GM21576 (cell line): ENCODE measurements around the gene TEK.

ENCODE experiments used
- ATAC-seq: cut with Tn5 transposase; IDR thresholded peaks from one replicate; pipeline ENCODE4 v1.9.1; 2021; ENCODE audit warnings: mild to moderate bottlenecking, moderate library complexity; ENCODE audit not compliant: unreplicated experiment

Gene TEK

DNA sequence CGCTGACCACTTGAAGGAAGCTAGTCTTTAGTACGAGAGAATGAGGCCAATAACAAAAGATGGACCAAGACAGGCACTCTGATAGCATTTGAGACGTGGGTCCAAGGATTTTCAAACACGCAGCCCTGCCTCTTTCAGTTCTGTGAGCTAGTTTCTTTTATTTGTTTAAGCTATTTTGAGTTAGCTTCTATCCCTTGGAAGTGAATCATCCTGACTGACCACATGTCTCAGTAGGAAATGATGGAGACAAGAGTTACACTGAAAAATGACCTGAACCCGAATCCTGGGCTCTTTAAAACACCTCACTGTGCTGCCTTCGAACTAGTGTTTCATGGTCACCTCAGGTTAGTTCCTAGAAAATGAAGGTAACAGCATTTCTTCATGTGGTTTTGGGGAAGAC lies 9.9 kb downstream of the TEK start:
- ATAC-seq, result no peak

- ATAC-seq, result no peak
Measured at GRCh38 chr9:27124151-27124550, 15.1 kb downstream of the TEK start.

- no peak for ATAC-seq
Measured at GRCh38 chr9:27125030-27125429, 16.0 kb downstream of the TEK start.

GRCh38 chr9:27125936-27126335 lies 16.9 kb downstream of the TEK start:
- no peak for ATAC-seq

- ATAC-seq, result no peak
Measured at GRCh38 chr9:27126670-27127069, 17.6 kb downstream of the TEK start.

DNA sequence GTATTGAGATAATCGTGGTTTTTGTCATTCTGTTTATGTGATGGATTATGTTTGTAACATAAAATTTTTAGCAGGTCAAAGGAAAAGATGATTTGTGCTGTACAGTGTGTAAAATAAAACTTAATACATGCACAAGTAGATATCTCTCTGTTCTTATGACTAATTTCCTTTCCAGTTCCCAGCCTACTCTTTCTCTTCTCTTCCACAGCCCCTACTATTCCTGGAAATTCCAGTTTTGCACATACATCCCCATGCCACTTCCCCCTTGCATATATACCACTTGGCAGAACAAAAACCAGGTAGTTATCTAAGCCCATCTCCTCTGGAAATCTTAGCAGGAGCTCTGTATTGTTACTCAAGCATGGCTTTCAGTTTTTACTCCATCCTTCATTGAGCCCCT lies 20.2 kb downstream of the TEK start:
- no peak for ATAC-seq

- ATAC-seq, result no peak
Measured at GRCh38 chr9:27131731-27132130, 22.7 kb downstream of the TEK start.

DNA sequence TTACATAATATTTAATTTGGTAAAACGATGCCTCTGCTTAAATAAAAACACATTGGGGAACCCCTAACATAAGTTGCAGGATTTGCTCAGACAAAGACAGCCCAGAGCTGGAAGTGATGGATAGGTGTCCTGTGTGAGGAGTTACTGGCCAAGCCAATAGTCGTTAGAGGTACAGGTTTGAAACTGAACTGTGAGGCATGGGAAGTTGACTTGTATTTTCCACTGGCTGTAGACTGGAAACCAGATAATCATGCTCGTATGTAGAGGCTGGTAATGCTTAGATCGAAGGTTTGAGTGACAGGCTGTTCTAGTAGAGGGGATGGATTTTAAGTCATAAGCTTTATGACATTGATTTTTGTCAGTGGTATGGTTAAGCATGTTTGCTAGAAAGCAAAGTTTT lies 24.8 kb downstream of the TEK start:
- no peak for ATAC-seq

DNA sequence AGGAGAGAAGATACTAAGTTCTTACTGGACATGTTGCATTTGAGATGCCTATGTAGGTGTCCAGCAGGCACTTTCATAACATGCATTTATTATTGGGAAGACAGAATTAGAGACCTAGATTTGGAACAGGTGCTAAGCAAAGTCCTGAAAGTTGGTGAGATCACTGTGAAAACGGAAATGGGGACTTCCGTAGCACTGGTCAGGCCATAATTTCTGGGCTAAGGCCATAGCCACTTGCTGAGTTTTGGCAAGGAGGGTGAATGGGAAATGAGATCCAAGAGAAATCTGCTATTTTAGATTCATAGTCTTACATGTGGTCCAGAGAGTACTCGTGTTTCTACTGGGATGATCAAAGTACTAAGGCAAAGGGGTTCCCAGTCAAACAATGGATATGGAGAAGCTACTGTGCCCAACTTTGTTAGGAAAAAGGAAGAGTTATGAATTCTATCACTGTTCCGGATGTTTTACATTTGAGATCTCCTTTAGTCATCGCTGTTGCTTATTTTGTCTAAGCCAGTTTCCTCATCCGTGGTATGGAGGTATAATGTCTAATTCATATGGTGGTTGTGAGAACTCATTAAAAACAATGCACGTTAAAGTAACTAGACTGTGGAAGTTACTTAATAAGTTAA lies 33.4 kb downstream of the TEK start:
- no peak for ATAC-seq

DNA sequence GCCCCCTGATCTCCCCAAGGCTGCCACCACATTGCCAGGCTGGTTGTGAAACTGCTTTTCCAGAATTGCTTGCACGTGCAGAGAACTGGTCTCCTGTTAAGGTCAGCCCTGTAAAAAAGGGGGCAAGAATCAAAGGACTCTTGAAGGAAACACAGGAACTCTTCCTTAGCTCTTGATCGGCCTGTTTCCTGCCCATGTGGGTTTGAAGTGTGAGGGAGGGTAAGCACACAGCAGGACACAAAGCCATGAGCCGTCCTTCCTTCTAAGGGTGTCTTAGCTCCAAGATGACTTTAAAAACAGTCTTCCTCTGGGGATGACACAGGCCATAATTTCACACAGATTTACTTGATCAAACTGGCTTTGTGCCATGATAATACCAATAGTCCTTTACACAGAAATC lies 36.1 kb downstream of the TEK start:
- no peak for ATAC-seq

DNA sequence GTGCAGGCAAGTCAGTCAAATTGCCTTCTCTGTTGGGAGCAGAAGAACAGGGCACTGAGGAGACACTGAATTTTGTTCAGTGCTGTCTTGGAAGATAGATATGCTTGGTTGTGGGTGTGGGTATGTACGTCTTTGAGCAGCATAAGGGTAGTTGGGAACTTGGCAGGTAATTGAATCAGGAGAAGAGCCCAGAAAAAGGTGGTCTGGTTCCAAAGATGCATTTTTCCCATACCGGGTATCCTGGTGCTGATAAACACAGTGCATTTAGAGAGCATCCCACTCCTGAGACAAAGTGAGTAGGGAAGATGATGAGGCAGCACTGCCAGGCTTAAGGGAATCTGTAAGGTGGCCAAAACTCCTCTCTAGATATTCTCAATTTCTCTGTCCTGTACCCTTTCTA lies 40.6 kb downstream of the TEK start:
- ATAC-seq, result no peak

GRCh38 chr9:27150746-27151406 lies 41.9 kb downstream of the TEK start:
- no peak for ATAC-seq

- no peak for ATAC-seq
Measured at GRCh38 chr9:27151693-27152404, 42.8 kb downstream of the TEK start.

- no peak for ATAC-seq
Measured at GRCh38 chr9:27152405-27152718, 43.3 kb downstream of the TEK start.

DNA sequence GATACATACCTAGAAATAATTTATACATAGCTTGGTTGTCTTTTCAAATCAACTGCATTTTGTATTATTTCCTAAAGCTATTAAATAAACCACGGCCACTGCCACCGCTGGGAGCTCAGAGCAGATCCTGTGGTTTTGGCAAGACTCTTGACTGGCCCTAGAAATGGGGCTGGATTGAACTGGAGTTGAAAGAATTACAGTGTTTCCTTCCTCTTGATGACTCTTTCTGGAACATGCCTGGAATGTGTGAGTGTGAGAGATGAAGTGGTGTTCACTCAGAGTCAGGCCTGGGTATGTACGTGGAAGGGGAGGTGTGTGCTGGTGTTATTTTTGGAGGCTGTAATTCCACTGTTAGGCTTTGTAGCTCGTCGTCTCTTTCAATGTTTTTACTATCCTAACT lies 45.9 kb downstream of the TEK start:
- ATAC-seq, result no peak

DNA sequence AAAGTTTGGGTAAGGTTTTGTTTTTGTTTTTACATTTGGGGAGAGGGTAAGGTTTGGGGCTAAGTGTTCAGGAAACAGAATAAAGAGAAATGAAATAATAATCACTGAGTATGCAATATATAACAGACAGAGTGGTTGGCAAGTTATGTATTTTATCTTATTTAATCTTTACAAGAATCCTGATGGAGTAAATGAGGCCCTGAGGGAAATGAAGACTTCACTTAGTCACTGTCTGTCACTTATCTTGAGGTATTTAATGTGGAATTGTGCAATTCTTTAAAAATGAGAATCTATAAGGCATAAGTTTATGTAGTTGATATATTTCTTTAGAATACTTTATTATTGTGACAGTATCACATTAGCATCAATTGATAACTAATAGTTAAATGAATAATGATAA lies 48.1 kb downstream of the TEK start:
- no peak for ATAC-seq

DNA sequence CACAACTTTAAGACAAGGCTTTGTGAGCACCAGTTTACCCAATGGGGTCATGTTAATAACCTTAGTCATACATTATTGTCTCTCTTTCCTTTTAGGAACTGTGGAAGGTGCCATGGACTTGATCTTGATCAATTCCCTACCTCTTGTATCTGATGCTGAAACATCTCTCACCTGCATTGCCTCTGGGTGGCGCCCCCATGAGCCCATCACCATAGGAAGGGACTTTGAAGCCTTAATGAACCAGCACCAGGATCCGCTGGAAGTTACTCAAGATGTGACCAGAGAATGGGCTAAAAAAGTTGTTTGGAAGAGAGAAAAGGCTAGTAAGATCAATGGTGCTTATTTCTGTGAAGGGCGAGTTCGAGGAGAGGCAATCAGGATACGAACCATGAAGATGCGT lies 48.7 kb downstream of the TEK start:
- ATAC-seq, result no peak

DNA sequence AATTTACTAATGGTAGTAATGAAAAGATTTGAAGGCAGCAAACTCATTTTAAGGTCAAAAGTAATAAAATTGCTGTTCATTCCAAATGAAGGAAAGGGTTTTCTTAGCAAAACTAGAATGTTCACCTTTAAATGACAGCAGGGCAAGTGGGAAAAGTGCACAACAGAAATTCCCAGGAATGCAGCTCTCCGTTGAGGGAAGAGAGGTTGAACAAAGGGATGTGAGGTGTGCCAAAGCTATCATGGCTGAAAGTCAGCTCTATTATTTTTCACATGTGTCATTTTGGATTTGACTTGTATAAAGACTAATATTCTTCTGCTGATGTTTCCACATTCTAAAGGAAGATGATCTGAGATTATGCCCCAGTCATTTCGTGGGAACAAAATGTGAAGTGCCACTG lies 51.6 kb downstream of the TEK start:
- ATAC-seq, result no peak

GRCh38 chr9:27162045-27162444 lies 53.0 kb downstream of the TEK start:
- no peak for ATAC-seq

DNA sequence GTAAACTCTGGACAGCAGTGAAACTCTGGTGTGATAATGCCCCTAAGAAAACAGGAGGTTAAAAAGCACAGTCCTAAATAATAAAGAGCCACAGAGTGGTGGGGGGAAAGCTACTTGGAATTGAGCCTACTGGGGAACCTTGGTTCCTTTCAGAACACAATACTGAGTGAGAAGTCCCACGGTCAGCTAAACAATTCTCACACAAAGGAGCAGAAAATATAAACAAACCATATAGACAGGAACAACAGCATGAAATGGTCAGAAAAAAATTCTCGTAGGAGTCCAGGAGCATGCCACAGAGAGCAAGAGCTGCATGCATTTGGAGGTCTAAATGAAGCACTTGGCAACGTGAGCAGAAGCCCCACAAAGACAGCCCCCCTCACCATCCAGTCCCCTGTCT lies 56.0 kb downstream of the TEK start:
- ATAC-seq, result no peak

DNA sequence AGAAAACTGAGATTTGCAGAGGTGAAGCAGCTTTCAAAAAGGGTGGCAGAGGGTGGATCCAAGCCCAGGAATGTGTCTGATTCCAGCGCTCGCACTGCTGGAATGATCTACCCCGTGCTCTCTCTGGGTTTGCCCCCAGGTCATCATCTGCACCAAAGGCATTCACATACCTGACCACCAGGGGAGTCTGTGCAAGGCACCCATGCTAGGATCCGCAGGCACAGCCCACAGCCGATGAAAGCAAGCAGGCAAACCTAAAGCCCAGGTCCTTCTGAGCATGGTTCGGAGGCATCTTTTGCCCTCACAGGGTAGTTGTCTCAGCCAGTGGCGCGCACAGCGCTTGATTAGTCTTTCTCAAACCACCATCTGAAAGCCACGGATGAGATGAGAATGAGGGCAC lies 56.6 kb downstream of the TEK start:
- no peak for ATAC-seq

DNA sequence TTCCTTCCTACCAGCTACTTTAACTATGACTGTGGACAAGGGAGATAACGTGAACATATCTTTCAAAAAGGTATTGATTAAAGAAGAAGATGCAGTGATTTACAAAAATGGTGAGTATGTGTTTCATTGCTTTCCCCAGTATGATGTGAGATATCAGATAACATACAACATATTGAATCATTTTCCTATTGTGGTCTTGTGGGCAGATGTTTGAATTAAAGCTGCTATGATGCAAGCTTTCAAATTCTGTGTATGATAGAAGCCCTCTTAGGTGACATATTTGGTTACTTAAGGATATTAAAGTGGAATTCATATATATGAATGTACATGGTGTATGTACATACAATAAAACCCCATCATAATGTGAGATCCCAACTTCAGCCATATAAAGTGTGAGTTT lies 59.5 kb downstream of the TEK start:
- ATAC-seq, result no peak

DNA sequence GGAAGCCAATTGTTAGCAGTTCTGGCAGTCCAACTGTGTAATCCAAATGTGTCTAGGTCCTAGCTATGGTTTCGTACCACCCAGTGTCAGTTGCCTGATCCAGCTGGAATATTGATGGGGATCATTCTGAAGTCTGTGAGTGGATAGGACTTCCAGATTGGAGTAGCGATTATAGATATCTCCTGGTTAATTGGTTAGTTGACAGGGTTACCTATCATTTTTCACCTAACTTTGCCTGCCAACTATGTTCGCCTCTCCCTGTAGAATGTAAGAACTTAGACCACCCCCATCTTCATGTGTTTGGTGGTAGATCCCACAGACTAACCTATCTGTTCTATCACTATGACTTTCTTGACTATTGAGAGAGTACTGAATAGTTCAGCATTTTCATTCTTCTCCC lies 59.9 kb downstream of the TEK start:
- ATAC-seq, result no peak
